B cell (primary cell): ENCODE results near the gene MAPK7. TPM values are rescaled to one million over a fixed set of nuclear protein-coding genes. Genes with fewer than 3 reads are reported as not detected.

Experiments used
- ATAC-seq: fragments of 200-7000 bp; cut with Tn5 transposase; one replicate; pipeline ENCODE4 v1.10.0; 2021; ENCODE audit warnings: low read depth, mild to moderate bottlenecking, moderate number of reproducible peaks, moderate library complexity
- CTCF ChIA-PET: fragments of 350-600 bp; sonication (Branson Sonifier 250); formaldehyde crosslinking; loops from one replicate; lab custom pipeline; 2021; ENCODE audit warnings: antibody characterized with exemption, inconsistent platforms; lab: Charles Lee
- POLR2A ChIA-PET: fragments of 350-600 bp; sonication (Branson Sonifier 250); formaldehyde crosslinking; loops from one replicate; lab custom pipeline; 2021; ENCODE audit warnings: antibody characterized with exemption; lab: Charles Lee
- DNase-seq: peaks from one replicate; pipeline ENCODE4 v3.0.0; 2013
- H2AFZ ChIP-seq: 2 replicates; pipeline ENCODE4 v1.6.1; 2012; ENCODE audit warnings: mild to moderate bottlenecking, low read depth, low read length; ENCODE audit not compliant: insufficient read depth, poor library complexity, severe bottlenecking
- H3K27ac ChIP-seq, 2 donors: 1 replicate in 1 of 2; 2 replicates in 1 of 2; pipeline ENCODE4 v1.5.1; 2012 to 2013; ENCODE audit warnings: low read length in 2 of 2, mild to moderate bottlenecking in 2 of 2, moderate library complexity in 1 of 2
- H3K27me3 ChIP-seq, 4 experiments: fragments of 200-600 bp in 1 of 4; sonication (generic) in 1 of 4; replicated peaks in 1 of 4; 1 replicate in 2 of 4; 2 replicates in 2 of 4; pipeline versions ENCODE4 v1.6.1 to v1.7.0; 2013 to 2016; ENCODE audit warnings: low read length in 3 of 4, mild to moderate bottlenecking in 2 of 4, mixed read lengths in 1 of 4, moderate library complexity in 1 of 4; ENCODE audit not compliant: insufficient read depth in 4 of 4, control insufficient read depth in 3 of 4; ENCODE audit errors: control extremely low read depth in 1 of 4
- H3K36me3 ChIP-seq, 2 experiments: replicated peaks in 1 of 2; 1 replicate in 1 of 2; 2 replicates in 1 of 2; pipeline versions ENCODE4 v1.6.1 to v1.7.1; 2013; ENCODE audit warnings: low read length in 1 of 2; ENCODE audit not compliant: insufficient read depth in 2 of 2, control insufficient read depth in 1 of 2; ENCODE audit errors: control extremely low read depth in 1 of 2, extremely low read depth in 1 of 2
- H3K4me1 ChIP-seq, 2 donors: fragments of 200-600 bp in 1 of 2; sonication (generic) in 1 of 2; 1 replicate in 1 of 2; 2 replicates in 1 of 2; pipeline versions ENCODE4 v1.5.1 to v1.6.1; 2013 to 2017; ENCODE audit warnings: low read length in 2 of 2; ENCODE audit not compliant: control insufficient read depth in 2 of 2, insufficient read depth in 2 of 2
- H3K4me2 ChIP-seq: replicated peaks from 2 replicates; pipeline ENCODE3; 2012; ENCODE audit warnings: mild to moderate bottlenecking, low read depth, low read length; ENCODE audit not compliant: poor library complexity, severe bottlenecking
- H3K4me3 ChIP-seq, 5 experiments: fragments of 200-600 bp in 1 of 5; sonication (generic) in 1 of 5; 1 replicate in 3 of 5; 2 replicates in 2 of 5; pipeline versions ENCODE4 v1.5.1 to v1.7.0; 2011 to 2016; ENCODE audit warnings: low read length in 4 of 5, mild to moderate bottlenecking in 4 of 5, low read depth in 2 of 5, control low read depth in 1 of 5, moderate library complexity in 1 of 5; ENCODE audit not compliant: insufficient read depth in 1 of 5; ENCODE audit errors: control extremely low read depth in 1 of 5, extremely low read depth in 1 of 5
- H3K79me2 ChIP-seq: fragments of 200-600 bp; sonication (generic); one replicate; pipeline ENCODE4 v1.6.0; 2016; ENCODE audit warnings: low read length; ENCODE audit not compliant: control insufficient read depth, insufficient read depth
- H3K9ac ChIP-seq: fragments of 200-600 bp; sonication (generic); 2 replicates; pipeline ENCODE4 v1.6.1; 2017; ENCODE audit warnings: mild to moderate bottlenecking, low read length, moderate library complexity
- H3K9me3 ChIP-seq, 3 donors: one replicate each; pipeline versions ENCODE4 v1.6.1 to v1.7.1; 2013; ENCODE audit warnings: low read length in 2 of 3; ENCODE audit not compliant: control insufficient read depth in 2 of 3, insufficient read depth in 1 of 3; ENCODE audit errors: control extremely low read depth in 1 of 3
- H4K20me1 ChIP-seq: 2 replicates; pipeline ENCODE4 v1.6.0; 2012; ENCODE audit warnings: mild to moderate bottlenecking, low read length; ENCODE audit not compliant: insufficient read depth, control insufficient read depth, poor library complexity, severe bottlenecking
- H3K27ac Mint-ChIP-seq: one replicate; pipeline ENCODE4 v1.8.0; 2021; ENCODE audit warnings: mixed read lengths
- H3K27me3 Mint-ChIP-seq: one replicate; pipeline ENCODE4 v1.8.0; 2021; ENCODE audit warnings: mixed read lengths
- H3K4me1 Mint-ChIP-seq: one replicate; pipeline ENCODE4 v1.8.0; 2021; ENCODE audit warnings: mixed read lengths
- H3K4me3 Mint-ChIP-seq: one replicate; pipeline ENCODE4 v1.8.0; 2021; ENCODE audit warnings: mixed read lengths
- H3K9me3 Mint-ChIP-seq: one replicate; pipeline ENCODE4 v1.8.0; 2022; ENCODE audit warnings: mixed read lengths; ENCODE audit not compliant: insufficient read depth
- EZH2 ChIP-seq: IDR thresholded peaks from 2 replicates; pipeline ENCODE4 v1.6.1; 2012; ENCODE audit warnings: borderline replicate concordance, low read depth, mild to moderate bottlenecking, moderate library complexity, low read length; ENCODE audit not compliant: insufficient read depth, poor library complexity, severe bottlenecking
- WGBS: methylation state at CpG from one replicate; pipeline ENCODE4 v1.1.5; 2013; ENCODE audit warnings: missing lambda C conversion rate; ENCODE audit not compliant: insufficient coverage; 5-methylcytosine and 5-hydroxymethylcytosine counted together
- intact Hi-C: fragments of 100-400 bp; cut with micrococcal nuclease; formaldehyde crosslinking; loops from one replicate; pipeline ENCODE4 v1.10.0; 2022
- polyA plus RNA-seq: library from polyadenylated mRNA; depleted of rRNA; stranded (reverse); fragments of >200 nt; gene quantifications from 2 replicates; pipeline ENCODE4 v1.2.3, GENCODE V29; 2012
- total RNA-seq, 2 donors: library from RNA; stranded (reverse); fragments of 120-200 nt in 1 of 2; gene quantifications; 1 replicate in 1 of 2; 2 replicates in 1 of 2; pipeline versions ENCODE4 v1.2.3 to v1.2.4, GENCODE V29; 2013 to 2022
- TF ChIP-seq, protein P1 (sequence below): fragments of 200-600 bp; IDR thresholded peaks from one replicate; pipeline ENCODE4 v1.8.0; 2022; ENCODE audit warnings: antibody characterized with exemption, mild to moderate bottlenecking

MAPK7 gene
- total and polyA plus RNA-seq, 2 donors (not counting 1 experiment from before 2014, with no cell fraction given): 30.0 to 34.0 TPM

DNA sequence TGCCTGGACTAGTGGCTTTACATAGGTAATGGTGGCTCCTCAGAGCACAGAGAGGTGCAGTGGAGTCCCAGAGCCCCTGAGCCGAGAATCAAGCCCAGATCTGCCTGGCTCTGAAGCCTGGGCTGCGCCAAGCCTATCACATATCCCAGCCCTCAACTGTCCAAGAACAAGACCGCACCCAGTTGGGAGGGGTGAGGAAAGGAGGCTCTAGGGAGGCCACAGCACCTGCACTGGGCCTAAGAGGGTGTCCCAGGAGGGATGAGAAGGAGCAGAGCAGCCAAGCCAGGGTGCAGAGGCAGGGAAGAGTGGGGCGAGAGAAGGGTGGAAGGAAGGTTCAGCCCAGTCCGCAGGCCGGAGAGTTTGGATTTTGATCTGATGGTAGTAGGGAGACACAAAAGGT is 31.8 kb downstream of the MAPK7 start:
- Histone ChIP-seq H3K79me2 (no peaks in the 10 kb centered on the region), H3K27ac (no peak overlapping the region), H3K4me1 (no peaks in the 10 kb centered on the region), H2AFZ (no peak overlapping the region), H3K4me3 (no peak overlapping the region), H3K27me3 (peaks cover 0 to 5% (median 0%) of the 10 kb centered on the region in 4 experiments), H3K36me3 (no peaks in the 10 kb centered on the region), H3K9ac (no peak overlapping the region), H3K9me3 (no peaks in the 10 kb centered on the region), H3K4me2 (no peak overlapping the region), H4K20me1 (no peaks in the 10 kb centered on the region)
- no peak for DNase-seq
- POLR2A ChIA-PET: no interaction called here
- Mint-ChIP-seq H3K27ac (no peak overlapping the region), H3K9me3 (no peaks in the 10 kb centered on the region), H3K4me1 (no peaks in the 10 kb centered on the region), H3K4me3 (no peak overlapping the region), H3K27me3 (peaks cover 11% of the 10 kb centered on the region)
- intact Hi-C loops: no loop called here
- no peak for ATAC-seq
- CTCF ChIA-PET: interaction anchor here (0.6 kb wide), 1 partner anchor 544 kb away, joined by 3 read pairs; no protein-coding TSS in a partner anchor
- TF ChIP-seq, protein P1, sequence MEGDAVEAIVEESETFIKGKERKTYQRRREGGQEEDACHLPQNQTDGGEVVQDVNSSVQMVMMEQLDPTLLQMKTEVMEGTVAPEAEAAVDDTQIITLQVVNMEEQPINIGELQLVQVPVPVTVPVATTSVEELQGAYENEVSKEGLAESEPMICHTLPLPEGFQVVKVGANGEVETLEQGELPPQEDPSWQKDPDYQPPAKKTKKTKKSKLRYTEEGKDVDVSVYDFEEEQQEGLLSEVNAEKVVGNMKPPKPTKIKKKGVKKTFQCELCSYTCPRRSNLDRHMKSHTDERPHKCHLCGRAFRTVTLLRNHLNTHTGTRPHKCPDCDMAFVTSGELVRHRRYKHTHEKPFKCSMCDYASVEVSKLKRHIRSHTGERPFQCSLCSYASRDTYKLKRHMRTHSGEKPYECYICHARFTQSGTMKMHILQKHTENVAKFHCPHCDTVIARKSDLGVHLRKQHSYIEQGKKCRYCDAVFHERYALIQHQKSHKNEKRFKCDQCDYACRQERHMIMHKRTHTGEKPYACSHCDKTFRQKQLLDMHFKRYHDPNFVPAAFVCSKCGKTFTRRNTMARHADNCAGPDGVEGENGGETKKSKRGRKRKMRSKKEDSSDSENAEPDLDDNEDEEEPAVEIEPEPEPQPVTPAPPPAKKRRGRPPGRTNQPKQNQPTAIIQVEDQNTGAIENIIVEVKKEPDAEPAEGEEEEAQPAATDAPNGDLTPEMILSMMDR: no peak
- no peak for TF ChIP-seq EZH2
- 100% methylated on average over 3 of the region's 6 CpGs for WGBS

- no peaks in the 10 kb centered on the region for H3K79me2 ChIP-seq
- no peak for ATAC-seq
- ChIA-PET POLR2A (no interaction called here), CTCF (interaction anchor here (0.6 kb wide), 1 partner anchor 545 kb away, joined by 3 read pairs; no protein-coding TSS in a partner anchor)
- H4K20me1 ChIP-seq: no peaks in the 10 kb centered on the region
- Mint-ChIP-seq H3K27ac (no peak within 1 kb of the TSS), H3K9me3 (no peaks in the 10 kb centered on the region), H3K4me3 (no peak within 1 kb of the TSS), H3K27me3 (peaks cover 11% of the 10 kb centered on the region), H3K4me1 (no peaks in the 10 kb centered on the region)
- no peak within 1 kb of the TSS for H3K9ac ChIP-seq
- H3K27me3 ChIP-seq: peaks cover 0 to 7% (median 0%) of the 10 kb centered on the region in 4 experiments
- intact Hi-C loops: no loop called here
- H3K36me3 ChIP-seq: no peaks in the 10 kb centered on the region
- H3K27ac ChIP-seq: no peak within 1 kb of the TSS
- 64% methylated on average over 18 of the region's 23 CpGs for whole genome bisulfite sequencing
- no peaks in the 10 kb centered on the region for H3K9me3 ChIP-seq
- H2AFZ ChIP-seq: no peak within 1 kb of the TSS
- H3K4me3 ChIP-seq: no peak within 1 kb of the TSS
- H3K4me2 ChIP-seq: no peak within 1 kb of the TSS
- no peak for DNase-seq
- H3K4me1 ChIP-seq: no peaks in the 10 kb centered on the region
- no peak for TF ChIP-seq EZH2
- TF ChIP-seq, protein P1: no peak
Observed at GRCh38 chr17:19410875-19411620, 32.8 kb downstream of the MAPK7 start, which contains the start of gene RNF112. TSS of gene RNF112 (plus strand) at chr17:19411232. CDS start at chr17:19411409, 177 bp downstream.
